Measurements from ENCODE around the gene UBE3D. TPM values are rescaled to one million over a fixed set of nuclear protein-coding genes. Genes with fewer than 3 reads are reported as not detected.

Gene UBE3D
- total RNA-seq, 1 experiment from 2014 or later = 5.5 TPM

DNA sequence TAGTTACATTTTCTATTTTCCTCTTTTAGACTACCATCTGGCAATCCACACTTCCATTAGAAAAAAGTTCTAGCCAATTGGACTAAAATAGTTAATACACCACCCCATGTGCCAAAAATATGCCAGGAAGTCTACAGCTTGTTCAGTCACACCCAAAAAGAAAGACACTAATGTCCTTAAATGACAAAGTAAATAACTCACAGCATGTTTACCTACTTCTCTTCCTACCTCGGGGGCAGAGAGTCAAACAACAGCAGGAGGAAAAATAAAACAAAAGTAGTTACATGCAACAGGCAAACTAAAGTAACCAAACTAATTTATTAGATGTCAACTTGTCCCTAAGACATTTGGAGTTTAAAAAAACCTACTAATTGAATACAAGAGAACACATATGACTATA is 57.0 kb downstream of the UBE3D start:
- Histone ChIP-seq H3K79me2 (ENCODE audit: low read depth) (no peaks in the 10 kb centered on the region), H3K9me3 (ENCODE audit: insufficient read depth, low read depth) (no peaks in the 10 kb centered on the region; the same call in 1 of the 2 replicates), H3K4me1 (replicated peaks; ENCODE audit: insufficient read depth) (peaks cover 17% of the 10 kb centered on the region), H3K36me3 (ENCODE audit: low read depth) (no peaks in the 10 kb centered on the region), H2AFZ (no peak overlapping the region), H3F3A (ENCODE audit: insufficient read depth, low read depth) (peaks cover 7% of the 10 kb centered on the region; the same call in 1 of the 2 replicates), H3K4me3 (no peak overlapping the region), H3K4me2 (peak overlapping the region; percentile 34), H3K27ac (0 out of 2 replicates have a peak overlapping the region, but pooled peaks have one; percentile 29), H3K27me3 (ENCODE audit: insufficient read depth, low read depth) (no peaks in the 10 kb centered on the region), H3K9me2 (ENCODE audit: insufficient read depth) (no peaks in the 10 kb centered on the region), H4K20me1 (ENCODE audit: insufficient read depth) (no peaks in the 10 kb centered on the region)
- POLR2A ChIA-PET (ENCODE audit: unreplicated experiment) = no interaction called here
- peak in 1 of 2 experiments; percentile 38 for DNase-seq
- TF ChIP-seq CTCF (conservative IDR thresholded peaks at IDR 0.05) (no peak), EZH2 (IDR thresholded peaks at IDR 0.05; ENCODE audit: low read depth) (no peak)
- intact Hi-C loops (cut with micrococcal nuclease; ENCODE audit: unreplicated experiment) = no loop called here
- CTCF ChIA-PET = no interaction called here
- no TSS peak for BruUV-seq (replicated peaks)

DNA sequence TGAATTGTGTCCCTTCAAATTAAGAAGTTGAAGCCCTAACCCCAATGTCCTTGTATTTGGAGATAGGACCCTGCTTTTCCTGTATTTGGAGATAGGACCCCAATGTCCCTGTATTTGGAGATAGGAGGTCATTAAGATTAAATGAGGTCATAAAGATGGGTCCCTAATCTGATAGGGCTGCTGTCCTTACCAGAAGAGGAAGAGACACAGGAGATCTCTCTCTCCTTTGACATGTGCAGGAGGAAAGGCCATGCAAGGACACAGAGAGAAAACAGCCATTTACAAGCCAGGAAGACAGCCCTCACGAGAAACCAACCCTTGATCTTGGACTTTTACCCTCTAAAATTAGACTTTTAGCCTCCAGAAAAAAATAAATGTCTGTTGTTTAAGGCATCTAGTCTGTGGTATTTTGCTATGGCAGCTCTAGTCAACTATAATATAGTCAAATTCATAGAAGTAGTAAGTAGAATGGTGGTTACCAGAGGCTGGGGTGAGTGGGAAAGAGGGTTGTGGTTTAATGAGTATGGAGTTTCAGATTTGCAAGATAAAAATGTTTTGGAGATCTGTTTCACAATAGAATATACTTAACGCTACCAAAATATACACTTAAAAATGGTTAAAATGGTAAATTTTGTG is 59.3 kb downstream of the UBE3D start:
- Histone ChIP-seq H2AFZ (no peak overlapping the region), H3K4me1 (replicated peaks; ENCODE audit: insufficient read depth) (peaks cover 17% of the 10 kb centered on the region), H3K9me2 (ENCODE audit: insufficient read depth) (no peaks in the 10 kb centered on the region), H3K27me3 (ENCODE audit: insufficient read depth, low read depth) (no peaks in the 10 kb centered on the region), H3K4me2 (no peak overlapping the region), H4K20me1 (ENCODE audit: insufficient read depth) (no peaks in the 10 kb centered on the region), H3K36me3 (ENCODE audit: low read depth) (no peaks in the 10 kb centered on the region), H3K79me2 (ENCODE audit: low read depth) (no peaks in the 10 kb centered on the region), H3F3A (ENCODE audit: insufficient read depth, low read depth) (peaks cover 7% of the 10 kb centered on the region; the same call in 1 of the 2 replicates), H3K27ac (no peak overlapping the region), H3K9me3 (ENCODE audit: insufficient read depth, low read depth) (no peaks in the 10 kb centered on the region; the same call in 1 of the 2 replicates), H3K4me3 (no peak overlapping the region)
- intact Hi-C loops (cut with micrococcal nuclease; ENCODE audit: unreplicated experiment) = no loop called here
- POLR2A ChIA-PET (ENCODE audit: unreplicated experiment) = no interaction called here
- TF ChIP-seq CTCF (conservative IDR thresholded peaks at IDR 0.05) = no peak
- no peak for TF ChIP-seq EZH2 (IDR thresholded peaks at IDR 0.05; ENCODE audit: low read depth)
- CTCF ChIA-PET = interaction anchor here (0.6 kb wide), 1 partner anchor 97 kb away, joined by 3 read pairs; no protein-coding TSS in a partner anchor
- no TSS peak for BruUV-seq (replicated peaks)
- no peak for DNase-seq

DNA sequence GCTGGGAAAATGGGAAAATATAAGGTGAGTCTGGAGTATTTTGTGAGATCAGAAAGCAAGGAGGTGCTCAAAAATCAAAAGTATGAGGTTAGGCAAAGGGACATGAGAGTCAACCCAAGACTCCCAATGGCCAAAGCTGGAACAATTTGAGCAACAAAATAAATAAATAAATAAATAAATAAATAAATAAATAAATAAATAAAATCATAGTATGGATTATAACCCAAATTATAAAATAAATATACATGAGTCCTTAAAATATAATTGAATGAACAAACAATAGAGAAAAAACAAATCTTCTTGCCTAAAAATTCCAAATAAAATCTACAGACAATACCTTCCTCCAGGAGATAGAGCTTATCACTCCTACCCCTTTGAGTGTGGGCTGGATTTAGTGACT is 69.5 kb downstream of the UBE3D start:
- H3K4me2 ChIP-seq = no peak overlapping the region

More for the DNA sequence above, 69.5 kb downstream of the UBE3D start:
- Histone ChIP-seq H3K9me3 (ENCODE audit: insufficient read depth, low read depth) (no peaks in the 10 kb centered on the region), H3K27ac (no peak overlapping the region), H3K4me3 (no peak overlapping the region), H3K9me2 (ENCODE audit: insufficient read depth) (no peaks in the 10 kb centered on the region), H3F3A (ENCODE audit: insufficient read depth, low read depth) (no peaks in the 10 kb centered on the region), H3K79me2 (ENCODE audit: low read depth) (no peaks in the 10 kb centered on the region), H3K36me3 (ENCODE audit: low read depth) (no peaks in the 10 kb centered on the region), H4K20me1 (ENCODE audit: insufficient read depth) (no peaks in the 10 kb centered on the region), H3K27me3 (ENCODE audit: insufficient read depth, low read depth) (no peaks in the 10 kb centered on the region), H3K4me1 (replicated peaks; ENCODE audit: insufficient read depth) (no peaks in the 10 kb centered on the region), H2AFZ (no peak overlapping the region)
- POLR2A ChIA-PET (ENCODE audit: unreplicated experiment) = no interaction called here
- no peak for DNase-seq
- BruUV-seq (replicated peaks) = no TSS peak
- TF ChIP-seq CTCF (conservative IDR thresholded peaks at IDR 0.05) (no peak), EZH2 (IDR thresholded peaks at IDR 0.05; ENCODE audit: low read depth) (no peak)
- intact Hi-C loops (cut with micrococcal nuclease; ENCODE audit: unreplicated experiment) = no loop called here
- CTCF ChIA-PET = no interaction called here
